HFF-Myc (cell line): ENCODE measurements around the gene BBS1.
"Not testable (repeated sequence)": the region's sequence is repeated elsewhere in the genome, so short reads cannot be mapped to it uniquely, and the experiment has no call there.

ENCODE experiments used
- DNase-seq: peaks from one replicate; pipeline ENCODE4 v3.0.0-alpha.2; 2011; ENCODE audit warnings: low read depth; ENCODE audit errors: extremely low read depth
- H3K4me3 ChIP-seq: replicated peaks from 2 replicates; pipeline ENCODE4 v1.5.1; 2011; ENCODE audit warnings: low read depth, mild to moderate bottlenecking, control low read depth, low read length
- TF ChIP-seq, protein P1 (sequence below): IDR thresholded peaks from 2 replicates; pipeline ENCODE4 v1.5.1; 2012; ENCODE audit warnings: mild to moderate bottlenecking, low read depth, low read length, control low read depth; ENCODE audit errors: missing control alignments

The BBS1 gene

DNA sequence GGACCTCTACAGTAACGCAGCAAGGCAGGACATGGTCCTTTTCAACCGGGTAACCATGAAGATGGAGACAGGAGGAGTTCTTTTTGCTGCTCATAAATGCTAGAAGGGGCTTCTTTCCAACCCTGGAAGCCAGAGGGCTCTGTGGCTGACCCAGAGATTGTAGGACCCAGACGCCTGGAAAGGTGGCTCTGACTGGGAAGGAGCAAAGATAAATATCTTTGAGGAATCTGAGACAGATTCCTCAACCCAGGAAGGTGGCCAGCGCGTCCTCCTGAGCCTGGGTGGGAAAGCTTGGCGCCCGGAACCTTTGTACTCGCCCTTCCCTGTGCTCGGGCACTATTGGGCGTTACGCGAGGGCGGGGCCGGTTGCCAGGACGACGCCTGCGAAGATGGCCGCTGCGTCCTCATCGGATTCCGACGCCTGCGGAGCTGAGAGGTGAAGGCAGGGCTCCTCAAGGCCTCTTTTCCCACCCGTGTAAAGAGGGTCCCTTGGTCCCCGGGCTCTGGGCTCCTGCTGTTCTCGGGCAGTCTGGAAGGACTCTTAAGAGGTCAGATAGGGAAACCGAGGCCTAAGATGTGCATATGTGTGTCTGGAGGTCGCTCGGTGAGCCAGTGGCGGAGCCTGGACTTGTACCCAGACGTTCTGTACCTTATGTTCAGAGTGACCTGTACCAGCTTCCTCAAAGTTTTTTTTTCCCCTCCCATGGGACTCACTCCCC is at the start of gene BBS1:
BBS1 (plus strand) TSS at position 365 of the 719 bp plus-strand sequence; CDS start at position 390, 25 bp downstream.
- TF ChIP-seq, protein P1, sequence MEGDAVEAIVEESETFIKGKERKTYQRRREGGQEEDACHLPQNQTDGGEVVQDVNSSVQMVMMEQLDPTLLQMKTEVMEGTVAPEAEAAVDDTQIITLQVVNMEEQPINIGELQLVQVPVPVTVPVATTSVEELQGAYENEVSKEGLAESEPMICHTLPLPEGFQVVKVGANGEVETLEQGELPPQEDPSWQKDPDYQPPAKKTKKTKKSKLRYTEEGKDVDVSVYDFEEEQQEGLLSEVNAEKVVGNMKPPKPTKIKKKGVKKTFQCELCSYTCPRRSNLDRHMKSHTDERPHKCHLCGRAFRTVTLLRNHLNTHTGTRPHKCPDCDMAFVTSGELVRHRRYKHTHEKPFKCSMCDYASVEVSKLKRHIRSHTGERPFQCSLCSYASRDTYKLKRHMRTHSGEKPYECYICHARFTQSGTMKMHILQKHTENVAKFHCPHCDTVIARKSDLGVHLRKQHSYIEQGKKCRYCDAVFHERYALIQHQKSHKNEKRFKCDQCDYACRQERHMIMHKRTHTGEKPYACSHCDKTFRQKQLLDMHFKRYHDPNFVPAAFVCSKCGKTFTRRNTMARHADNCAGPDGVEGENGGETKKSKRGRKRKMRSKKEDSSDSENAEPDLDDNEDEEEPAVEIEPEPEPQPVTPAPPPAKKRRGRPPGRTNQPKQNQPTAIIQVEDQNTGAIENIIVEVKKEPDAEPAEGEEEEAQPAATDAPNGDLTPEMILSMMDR, result no peak
- peak within 1 kb of the TSS; percentile 81 for H3K4me3 ChIP-seq
- DNase-seq, result peak; percentile 46

DNA sequence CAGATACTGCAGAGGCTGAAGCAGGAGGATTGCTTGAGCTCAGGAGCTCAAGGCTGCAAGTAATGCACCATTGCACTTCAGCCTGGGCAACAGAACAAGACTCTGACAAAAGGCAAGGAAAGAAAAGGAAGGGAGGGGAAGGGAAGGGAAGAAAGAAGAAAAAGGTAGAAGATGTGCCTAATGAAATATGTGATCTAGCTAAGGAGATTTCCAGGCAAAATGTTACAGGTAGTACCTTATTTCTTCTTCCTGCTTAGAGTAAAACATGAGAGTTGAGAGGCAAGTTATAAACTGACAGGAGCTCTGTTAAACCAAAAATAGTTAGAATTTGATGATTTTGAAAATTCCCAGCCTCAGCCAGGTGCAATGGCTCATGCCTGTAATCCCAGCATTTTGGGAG is 48.4 kb upstream of the BBS1 start:
- no peak for DNase-seq
- TF ChIP-seq, protein P1, result no peak
- no peak overlapping the region for H3K4me3 ChIP-seq

DNA sequence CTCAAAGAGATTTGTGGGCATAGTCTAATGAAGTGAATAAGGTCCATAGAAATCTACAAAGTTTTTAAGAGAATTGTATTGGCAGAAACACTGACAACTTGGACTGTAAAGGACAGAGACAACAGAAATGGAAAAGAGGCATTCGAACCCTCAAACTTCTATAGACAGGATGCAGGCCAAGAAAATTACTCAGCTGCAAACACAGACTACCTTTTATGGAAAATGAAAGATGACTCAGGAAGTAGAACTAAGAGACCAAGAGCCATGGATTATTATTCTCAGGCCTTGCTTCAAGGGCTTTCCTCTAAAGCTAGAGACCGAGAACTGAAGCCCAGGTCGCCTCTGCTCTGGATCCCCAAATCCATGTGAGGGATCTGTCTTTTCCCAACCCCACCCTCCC is 47.5 kb upstream of the BBS1 start:
- no peak for DNase-seq
- no peak overlapping the region for H3K4me3 ChIP-seq
- TF ChIP-seq, protein P1, result no peak

DNA sequence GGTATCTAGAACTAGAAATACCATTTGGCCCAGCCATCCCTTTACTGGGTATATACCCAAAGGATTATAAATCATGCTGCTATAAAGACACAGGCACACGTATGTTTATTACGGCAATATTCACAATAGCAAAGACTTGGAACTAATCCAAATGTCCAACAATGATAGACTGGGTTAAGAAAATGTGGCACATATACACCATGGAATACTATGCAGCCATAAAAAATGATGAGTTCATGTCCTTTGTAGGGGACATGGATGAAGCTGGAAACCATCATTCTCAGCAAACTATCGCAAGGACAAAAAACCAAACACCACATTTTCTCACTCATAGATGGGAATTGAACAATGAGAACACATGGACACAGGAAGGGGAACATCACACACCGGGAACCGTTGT is 46.3 kb upstream of the BBS1 start:
- not testable (repeated sequence) for H3K4me3 ChIP-seq, DNase-seq

DNA sequence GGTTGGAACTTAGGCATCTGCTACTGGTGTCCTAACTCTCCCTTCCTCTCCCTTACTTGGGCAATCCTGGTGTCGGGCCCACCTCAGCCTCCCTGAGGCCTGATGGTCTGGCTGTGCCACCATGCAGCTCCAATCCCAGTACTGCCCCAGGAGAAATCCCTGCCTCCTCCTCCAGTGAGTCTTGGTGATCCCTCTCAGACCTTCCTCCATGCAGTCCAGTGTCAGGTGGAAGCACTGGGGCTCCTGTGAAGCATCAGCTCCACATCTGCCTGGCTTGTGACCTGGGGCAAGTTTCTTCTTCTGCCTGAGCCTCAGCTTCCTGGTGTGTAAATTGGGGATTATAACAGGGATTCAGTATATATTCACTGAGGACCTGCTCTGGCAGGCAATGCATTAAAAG is 45.5 kb upstream of the BBS1 start:
- no peak overlapping the region for H3K4me3 ChIP-seq
- DNase-seq, result no peak
- TF ChIP-seq, protein P1, result no peak

DNA sequence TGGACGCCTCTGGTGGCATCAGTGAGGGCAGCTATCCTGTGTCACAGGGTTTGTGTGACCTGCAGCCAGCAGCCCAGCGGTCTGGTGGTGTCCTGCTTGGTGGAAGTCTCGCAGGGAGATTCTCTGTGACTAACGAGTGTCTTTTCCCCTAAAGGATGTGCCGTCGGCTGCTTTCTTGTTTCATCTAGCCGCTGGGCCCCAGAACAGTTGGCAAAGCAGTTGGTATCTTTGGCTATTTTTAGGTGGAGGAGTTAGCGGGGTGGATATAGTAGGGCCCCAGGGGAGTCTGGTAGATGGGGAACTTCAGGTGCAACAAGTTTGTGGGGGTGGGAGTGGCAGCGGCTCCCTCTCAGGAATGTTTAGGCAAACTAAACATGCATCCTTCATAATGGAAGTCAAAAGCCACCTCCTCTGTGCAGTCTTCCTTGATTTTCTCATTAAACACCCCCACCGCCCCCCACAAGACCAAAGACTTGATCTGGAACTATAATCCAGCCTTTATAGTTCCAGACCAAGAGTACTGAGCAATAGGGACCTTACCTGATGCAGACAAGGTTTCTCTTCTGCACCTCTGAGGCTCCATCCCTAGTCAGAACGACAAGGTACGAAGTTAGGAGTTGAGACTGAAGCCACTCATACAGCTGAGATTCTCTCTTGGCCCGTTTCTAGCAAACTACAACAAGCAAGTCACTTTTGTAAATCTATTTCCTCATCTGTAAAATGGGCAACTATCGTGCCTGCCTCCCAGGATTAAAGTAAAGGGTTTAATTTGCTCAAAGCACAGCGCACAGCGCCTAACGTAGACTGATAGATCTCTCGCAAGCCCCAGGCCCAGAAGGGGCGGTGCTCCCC is 44.8 kb upstream of the BBS1 start:
- peak overlapping the region; percentile 59 for H3K4me3 ChIP-seq
- DNase-seq, result no peak
- TF ChIP-seq, protein P1, result no peak
